Choroid plexus epithelial cell (primary cell): Measurements from ENCODE around the gene NUP98.
"Not testable (repeated sequence)": the region's sequence is repeated elsewhere in the genome, so short reads cannot be mapped to it uniquely, and the experiment has no call there.

ENCODE experiments used
- DNase-seq: peaks from one replicate; pipeline ENCODE4 v3.0.0-alpha.2; 2010; ENCODE audit warnings: low read depth
- H3K4me3 ChIP-seq: 2 replicates; pipeline ENCODE4 v1.5.1; 2011; ENCODE audit warnings: low read depth, mild to moderate bottlenecking, control low read depth, low read length, moderate library complexity
- CTCF ChIP-seq: conservative IDR thresholded peaks from 2 replicates; pipeline ENCODE4 v1.5.1; 2011; ENCODE audit warnings: low read depth, mild to moderate bottlenecking, control low read depth, inconsistent platforms, low read length, moderate library complexity

NUP98 gene

GRCh38 chr11:3773180-3773579, 24.2 kb downstream of the NUP98 start:
- no peak overlapping the region for H3K4me3 ChIP-seq
- no peak for TF ChIP-seq CTCF
- no peak for DNase-seq

GRCh38 chr11:3767536-3767935, 29.8 kb downstream of the NUP98 start:
- TF ChIP-seq CTCF = no peak
- no peak for DNase-seq
- no peak overlapping the region for H3K4me3 ChIP-seq

GRCh38 chr11:3766836-3767235, 30.5 kb downstream of the NUP98 start:
- H3K4me3 ChIP-seq, DNase-seq: not testable (repeated sequence)

GRCh38 chr11:3764266-3764665, 33.1 kb downstream of the NUP98 start:
- no peak for TF ChIP-seq CTCF
- no peak for DNase-seq

GRCh38 chr11:3755151-3755550, 42.2 kb downstream of the NUP98 start:
- DNase-seq = no peak
- no peak for TF ChIP-seq CTCF
- no peak overlapping the region for H3K4me3 ChIP-seq

More at GRCh38 chr11:3764266-3764665, 33.1 kb downstream of the NUP98 start:
- no peak overlapping the region for H3K4me3 ChIP-seq

- no peak for DNase-seq
- H3K4me3 ChIP-seq = no peak overlapping the region
- no peak for TF ChIP-seq CTCF
These were observed 44.2 kb downstream of the NUP98 start for GRCh38 chr11:3753110-3753509.

- no peak for TF ChIP-seq CTCF
- no peak overlapping the region for H3K4me3 ChIP-seq
- peak; percentile 90 for DNase-seq
These were observed 49.6 kb downstream of the NUP98 start for GRCh38 chr11:3747704-3748103.

GRCh38 chr11:3745161-3745560, 52.2 kb downstream of the NUP98 start:
- TF ChIP-seq CTCF = no peak
- H3K4me3 ChIP-seq = no peak overlapping the region
- DNase-seq = no peak
